Kidney (tissue), 14 donors: ENCODE measurements around the gene OR2J3. TPM values are rescaled to one million over a fixed set of nuclear protein-coding genes. Genes with fewer than 3 reads are reported as not detected.

Source experiments
- DNase-seq, 5 donors: peaks; one replicate each; pipeline ENCODE4 v3.0.0-alpha.2; 2013 to 2020
- FAIRE-seq: peaks from 2 replicates; lab custom pipeline; 2012; peaks lifted over from hg19 to GRCh38; lab: Jason Lieb, UNC
- H3K27ac ChIP-seq, 2 donors: one replicate each; pipeline ENCODE4 v1.7.0; 2013; ENCODE audit warnings: low read depth in 2 of 2, low read length in 2 of 2, inconsistent platforms in 1 of 2
- H3K27me3 ChIP-seq: one replicate; pipeline ENCODE4 v1.7.1; 2013; ENCODE audit warnings: low read length, inconsistent platforms; ENCODE audit not compliant: control insufficient read depth, insufficient read depth
- H3K36me3 ChIP-seq, 3 donors: one replicate each; pipeline versions ENCODE4 v1.7.0 to v1.7.1; 2013; ENCODE audit warnings: low read length in 3 of 3, control low read depth in 1 of 3, inconsistent platforms in 1 of 3; ENCODE audit not compliant: insufficient read depth in 3 of 3, control insufficient read depth in 2 of 3
- H3K4me1 ChIP-seq, 3 donors: one replicate each; pipeline versions ENCODE4 v1.7.0 to v1.7.1; 2013; ENCODE audit warnings: low read length in 3 of 3, inconsistent platforms in 1 of 3, low read depth in 1 of 3; ENCODE audit not compliant: control insufficient read depth in 2 of 3, insufficient read depth in 2 of 3
- H3K4me3 ChIP-seq, 3 donors: one replicate each; pipeline versions ENCODE4 v1.7.0 to v1.8.1; 2013; ENCODE audit warnings: low read length in 3 of 3, control low read depth in 1 of 3, inconsistent platforms in 1 of 3
- H3K9ac ChIP-seq, 3 donors: one replicate each; pipeline versions ENCODE4 v1.7.0 to v1.7.1; 2013; ENCODE audit warnings: low read length in 3 of 3, control low read depth in 1 of 3, inconsistent platforms in 1 of 3
- H3K9me3 ChIP-seq, 3 donors: one replicate each; pipeline versions ENCODE4 v1.7.0 to v1.7.1; 2013; ENCODE audit warnings: low read length in 3 of 3, control low read depth in 1 of 3, inconsistent platforms in 1 of 3; ENCODE audit not compliant: control insufficient read depth in 2 of 3, insufficient read depth in 1 of 3
- intact Hi-C: fragments of 100-400 bp; cut with DNase I; formaldehyde crosslinking; loops from one replicate; pipeline ENCODE4 v1.11.1; 2022
- polyA plus RNA-seq: library from polyadenylated mRNA; stranded (reverse); fragments of 350-450 nt; fragmentation: Illumina TruSeq; extraction: RNeasy Lipid Tissue Mini Kit (QIAGEN cat#74804); gene quantifications from one replicate; pipeline ENCODE4 v1.2.3, GENCODE V29; 2014; ENCODE audit warnings: low read depth, low replicate concordance; ENCODE audit not compliant: insufficient read depth
- total RNA-seq: library from RNA; stranded (reverse); fragmentation: NEBNext Ultra II Directional; extraction: Animal tissue kit (Norgen Biotek cat#: 25700); gene quantifications from one replicate; pipeline ENCODE4 v1.2.1, GENCODE V29; 2021
- TF ChIP-seq, protein P1 (sequence below): IDR thresholded peaks from 3 replicates; pipeline ENCODE4 v1.5.1; 2012; ENCODE audit warnings: mild to moderate bottlenecking, moderate library complexity, borderline replicate concordance; ENCODE audit not compliant: insufficient read depth; ENCODE audit errors: extremely low read depth
- donor health status: control.
- donor health status: control.
- donor health status: control.
- donor health status: control.
- donor health status: control.
- donor health status: DM: yes; HTN: yes; CAD: no.
- donor health status: Normal renal cell carcinoma (clear cell type).

Gene OR2J3
- total and polyA plus RNA-seq, 2 donors from 2014 or later = not detected

DNA sequence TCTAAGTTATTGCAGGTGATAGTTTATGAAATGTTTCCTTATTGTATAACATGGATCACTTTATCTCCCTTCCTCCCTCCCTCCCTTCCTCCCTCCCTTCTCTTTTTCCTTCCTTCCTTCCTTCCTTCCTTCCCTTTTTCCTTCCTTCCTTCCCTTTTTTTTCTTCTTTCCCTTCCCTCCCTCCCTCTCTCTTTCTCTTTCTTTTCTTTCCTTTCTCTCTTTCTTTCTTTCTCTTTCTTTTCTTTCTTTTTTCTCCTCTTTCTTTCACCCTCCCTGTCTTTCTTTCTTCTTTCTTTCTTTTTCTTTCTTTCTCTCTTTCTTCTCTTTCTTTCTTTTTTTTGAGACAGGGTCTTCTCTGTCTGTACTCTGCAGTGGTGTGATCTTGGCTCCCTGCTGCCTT, 26.5 kb upstream of the OR2J3 start:
- Histone ChIP-seq H3K4me3 (no peak overlapping the region), H3K27me3 (no peaks in the 10 kb centered on the region), H3K36me3 (no peaks in the 10 kb centered on the region), H3K4me1 (no peaks in the 10 kb centered on the region), H3K27ac (no peak overlapping the region), H3K9ac (no peak overlapping the region), H3K9me3 (no peaks in the 10 kb centered on the region)
- FAIRE-seq (no peak), DNase-seq (no peak)
- intact Hi-C loops = no loop called here
- TF ChIP-seq, protein P1, sequence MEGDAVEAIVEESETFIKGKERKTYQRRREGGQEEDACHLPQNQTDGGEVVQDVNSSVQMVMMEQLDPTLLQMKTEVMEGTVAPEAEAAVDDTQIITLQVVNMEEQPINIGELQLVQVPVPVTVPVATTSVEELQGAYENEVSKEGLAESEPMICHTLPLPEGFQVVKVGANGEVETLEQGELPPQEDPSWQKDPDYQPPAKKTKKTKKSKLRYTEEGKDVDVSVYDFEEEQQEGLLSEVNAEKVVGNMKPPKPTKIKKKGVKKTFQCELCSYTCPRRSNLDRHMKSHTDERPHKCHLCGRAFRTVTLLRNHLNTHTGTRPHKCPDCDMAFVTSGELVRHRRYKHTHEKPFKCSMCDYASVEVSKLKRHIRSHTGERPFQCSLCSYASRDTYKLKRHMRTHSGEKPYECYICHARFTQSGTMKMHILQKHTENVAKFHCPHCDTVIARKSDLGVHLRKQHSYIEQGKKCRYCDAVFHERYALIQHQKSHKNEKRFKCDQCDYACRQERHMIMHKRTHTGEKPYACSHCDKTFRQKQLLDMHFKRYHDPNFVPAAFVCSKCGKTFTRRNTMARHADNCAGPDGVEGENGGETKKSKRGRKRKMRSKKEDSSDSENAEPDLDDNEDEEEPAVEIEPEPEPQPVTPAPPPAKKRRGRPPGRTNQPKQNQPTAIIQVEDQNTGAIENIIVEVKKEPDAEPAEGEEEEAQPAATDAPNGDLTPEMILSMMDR = no peak

DNA sequence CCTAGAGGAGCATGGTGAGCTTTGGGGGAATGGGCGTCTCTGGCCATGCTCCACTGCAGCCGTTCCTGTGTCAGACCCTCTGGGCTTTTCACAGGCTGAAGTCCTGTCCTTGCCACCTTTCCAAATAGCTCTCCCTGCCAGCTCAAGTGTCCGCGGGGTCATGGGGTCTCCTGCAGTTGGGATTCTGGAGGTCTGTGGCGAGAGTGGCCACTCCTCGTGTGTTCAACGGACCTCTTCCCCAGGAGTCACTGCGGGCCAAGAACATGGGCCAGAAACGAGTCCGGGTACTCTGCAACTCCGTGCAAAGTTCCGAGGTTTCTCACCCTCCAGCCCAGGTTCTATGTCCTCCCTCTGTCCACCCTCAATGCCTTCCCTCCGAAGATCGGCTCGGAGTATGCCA, 25.4 kb upstream of the OR2J3 start:
- Histone ChIP-seq H3K27me3 (no peaks in the 10 kb centered on the region), H3K4me3 (no peak overlapping the region), H3K27ac (no peak overlapping the region), H3K9me3 (no peaks in the 10 kb centered on the region), H3K4me1 (no peaks in the 10 kb centered on the region), H3K9ac (no peak overlapping the region), H3K36me3 (no peaks in the 10 kb centered on the region)
- DNase-seq (no peak), FAIRE-seq (no peak)
- TF ChIP-seq, protein P1 = no peak
- intact Hi-C loops = no loop called here

DNA sequence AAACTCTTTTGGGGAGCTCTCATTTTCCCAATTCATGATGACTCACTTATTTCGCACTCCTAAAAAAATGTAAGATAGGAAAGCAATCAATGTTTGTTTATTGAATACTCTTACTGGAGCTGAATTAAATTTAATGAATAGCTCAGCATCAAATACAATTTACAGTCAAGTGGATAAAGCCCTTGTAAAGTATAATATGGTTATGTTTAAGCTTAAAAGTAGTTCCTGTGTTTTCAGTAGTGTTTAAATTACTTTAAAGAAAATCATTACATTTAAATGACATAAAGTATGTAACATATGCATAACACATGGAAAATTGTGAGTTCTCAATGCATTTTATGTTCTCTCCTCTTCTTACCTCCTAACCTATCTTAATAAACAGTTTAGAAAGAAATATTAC, 20.6 kb upstream of the OR2J3 start, which contains the start of gene OR2B3:
TSS of gene OR2B3 (minus strand) at position 101 of the 400 bp plus-strand sequence. CDS start at position 36, 65 bp downstream.
- H3K9me3 ChIP-seq = no peaks in the 10 kb centered on the region
- FAIRE-seq (no peak), DNase-seq (no peak)
- no peaks in the 10 kb centered on the region for H3K27me3 ChIP-seq
- intact Hi-C loops = no loop called here
- no peak within 1 kb of the TSS for H3K4me3 ChIP-seq
- no peaks in the 10 kb centered on the region for H3K36me3 ChIP-seq
- TF ChIP-seq, protein P1 = no peak
- no peak within 1 kb of the TSS for H3K27ac ChIP-seq
- no peak within 1 kb of the TSS for H3K9ac ChIP-seq
- no peaks in the 10 kb centered on the region for H3K4me1 ChIP-seq

DNA sequence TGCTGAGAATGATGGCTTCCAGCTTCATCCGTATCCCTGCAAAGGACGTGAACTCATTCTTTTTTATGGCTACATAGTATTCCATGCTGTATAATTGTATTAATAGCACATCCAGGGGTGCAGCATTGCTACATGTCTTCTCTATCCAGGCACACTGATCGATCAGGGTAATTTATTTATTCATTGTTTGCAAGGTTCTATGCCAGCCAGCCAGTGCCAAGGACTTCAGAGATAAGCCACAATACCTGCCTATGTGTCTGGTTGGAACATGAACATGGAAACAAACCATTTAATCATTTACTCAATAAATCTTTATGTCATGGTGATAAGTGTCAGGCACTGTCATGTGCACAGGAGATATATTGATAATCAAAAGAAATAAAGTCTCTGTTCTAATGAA, 14.9 kb upstream of the OR2J3 start:
- Histone ChIP-seq H3K4me3 (no peak overlapping the region), H3K9me3 (no peaks in the 10 kb centered on the region), H3K27me3 (peaks cover 2% of the 10 kb centered on the region), H3K27ac (no peak overlapping the region), H3K36me3 (no peaks in the 10 kb centered on the region), H3K9ac (no peak overlapping the region), H3K4me1 (no peaks in the 10 kb centered on the region)
- TF ChIP-seq, protein P1 = no peak
- intact Hi-C loops = no loop called here
- DNase-seq (no peak), FAIRE-seq (no peak)
